SH-SY5Y (cell line): ENCODE results near the gene RASGEF1C.

Experiments
- GATA2 ChIP-seq: IDR thresholded peaks from 2 replicates; pipeline ENCODE4 v1.6.1; 2011; ENCODE audit warnings: mild to moderate bottlenecking, low read depth, low read length
- GATA3 ChIP-seq: IDR thresholded peaks from 2 replicates; pipeline ENCODE4 v1.6.1; 2011; ENCODE audit warnings: low read depth, mild to moderate bottlenecking, low read length, moderate library complexity

- TF ChIP-seq GATA2: no peak
- no peak for TF ChIP-seq GATA3
These were observed 120.5 kb downstream of the RASGEF1C start for GRCh38 chr5:180088561-180088960.
